Amygdala (tissue), 56 donors: Measurements from ENCODE around the gene MAGEA12.
"Not testable (repeated sequence)": the region's sequence is repeated elsewhere in the genome, so short reads cannot be mapped to it uniquely, and the experiment has no call there.

Source experiments
- DNase-seq, 56 donors: peaks; one replicate each; lab custom pipeline; 2025; lab: John Stamatoyannopoulos, UW

The MAGEA12 gene

GRCh38 chrX:152733261-152733975 lies at the start of gene MAGEA12, which contains the start of gene CSAG1:
Gene MAGEA12, plus strand, starts transcription at chrX:152733757. Its CDS starts 2,405 bp downstream, at chrX:152736162.
Gene CSAG1, minus strand, starts transcription at chrX:152733721. Its CDS starts 1,261 bp downstream, at chrX:152732460.
- no peak for DNase-seq

DNA sequence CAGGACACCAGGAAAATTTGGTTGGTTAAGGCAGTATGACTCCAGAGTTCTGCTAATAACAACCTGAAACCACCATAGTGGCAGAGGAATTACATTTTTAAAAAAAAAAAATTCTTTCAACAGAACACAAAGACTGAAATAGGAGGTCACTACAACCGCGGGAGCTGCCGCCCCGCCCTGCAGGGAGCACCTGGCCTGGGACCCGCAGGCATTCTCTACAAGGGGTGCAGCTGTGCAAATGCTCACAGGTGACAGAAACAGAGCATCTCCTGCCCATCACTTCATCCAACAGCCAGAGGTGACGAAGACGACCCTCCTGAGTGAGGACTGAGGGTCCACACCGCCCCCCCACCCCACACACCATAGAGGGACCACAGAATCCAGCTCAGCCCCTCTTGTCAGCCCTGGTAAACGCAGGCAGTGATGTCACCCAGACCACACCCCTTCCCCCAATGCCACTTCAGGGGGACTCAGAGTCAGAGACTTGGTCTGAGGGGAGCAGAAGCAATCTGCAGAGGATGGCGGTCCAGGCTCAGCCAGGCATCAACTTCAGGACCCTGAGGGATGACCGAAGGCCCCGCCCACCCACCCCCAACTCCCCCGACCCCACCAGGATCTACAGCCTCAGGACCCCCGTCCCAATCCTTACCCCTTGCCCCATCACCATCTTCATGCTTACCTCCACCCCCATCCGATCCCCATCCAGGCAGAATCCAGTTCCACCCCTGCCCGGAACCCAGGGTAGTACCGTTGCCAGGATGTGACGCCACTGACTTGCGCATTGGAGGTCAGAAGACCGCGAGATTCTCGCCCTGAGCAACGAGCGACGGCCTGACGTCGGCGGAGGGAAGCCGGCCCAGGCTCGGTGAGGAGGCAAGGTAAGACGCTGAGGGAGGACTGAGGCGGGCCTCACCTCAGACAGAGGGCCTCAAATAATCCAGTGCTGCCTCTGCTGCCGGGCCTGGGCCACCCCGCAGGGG lies 35.3 kb upstream of the MAGEA12 start, which contains the start of gene MAGEA3:
MAGEA3 (plus strand) TSS at position 843 of the 980 bp plus-strand sequence. CDS start 2,039 bp downstream, outside the sequence.
- DNase-seq: not testable (repeated sequence)

DNA sequence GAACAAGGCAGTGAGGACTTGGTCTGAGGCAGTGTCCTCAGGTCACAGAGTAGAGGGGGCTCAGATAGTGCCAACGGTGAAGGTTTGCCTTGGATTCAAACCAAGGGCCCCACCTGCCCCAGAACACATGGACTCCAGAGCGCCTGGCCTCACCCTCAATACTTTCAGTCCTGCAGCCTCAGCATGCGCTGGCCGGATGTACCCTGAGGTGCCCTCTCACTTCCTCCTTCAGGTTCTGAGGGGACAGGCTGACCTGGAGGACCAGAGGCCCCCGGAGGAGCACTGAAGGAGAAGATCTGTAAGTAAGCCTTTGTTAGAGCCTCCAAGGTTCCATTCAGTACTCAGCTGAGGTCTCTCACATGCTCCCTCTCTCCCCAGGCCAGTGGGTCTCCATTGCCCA lies 33.2 kb upstream of the MAGEA12 start:
- DNase-seq: not testable (repeated sequence)

DNA sequence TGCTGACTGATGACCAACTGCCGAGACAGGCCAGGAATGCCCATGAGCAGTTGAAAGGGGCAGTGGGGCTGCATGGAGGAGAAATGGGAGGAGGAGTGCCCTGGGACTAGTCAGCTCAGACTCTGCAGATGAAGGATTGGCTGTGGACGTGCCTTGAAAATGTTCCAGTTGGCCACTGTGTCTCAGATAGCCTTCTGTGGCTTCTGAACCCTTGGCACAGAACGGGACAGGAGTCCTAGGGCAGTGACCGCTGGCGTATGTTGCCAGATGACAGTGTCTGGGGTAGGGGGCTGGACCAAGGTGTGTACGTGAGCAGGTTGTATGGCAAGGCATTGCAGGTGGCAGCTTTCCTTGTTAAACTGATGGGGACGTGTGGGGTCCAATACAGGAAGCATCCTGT lies 27.1 kb upstream of the MAGEA12 start:
- DNase-seq: not testable (repeated sequence)

GRCh38 chrX:152709173-152709572 lies 24.4 kb upstream of the MAGEA12 start, which contains the start of gene CSAG2:
Gene CSAG2, minus strand, starts transcription at chrX:152709273. Its CDS starts 161 bp downstream, at chrX:152709112.
- DNase-seq: not testable (repeated sequence)

DNA sequence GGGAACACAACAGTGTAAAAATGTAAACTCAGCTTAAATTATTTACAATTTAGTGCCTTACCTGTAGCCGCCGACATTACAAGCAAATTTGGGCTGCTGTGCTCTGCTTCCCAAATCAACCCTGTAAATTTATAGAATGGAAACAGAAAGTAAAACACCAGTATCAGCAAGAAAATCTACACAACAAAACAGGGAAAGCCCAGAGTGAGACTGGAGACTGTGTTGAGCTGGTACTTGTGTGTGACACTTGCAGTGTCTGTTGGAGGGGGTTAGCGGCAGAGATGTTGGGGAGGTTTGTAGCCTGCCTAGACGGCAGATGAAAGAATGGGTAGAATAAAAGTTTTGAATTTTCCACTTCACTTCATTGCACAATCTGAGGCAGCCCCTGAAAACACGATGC lies 20.4 kb upstream of the MAGEA12 start:
- DNase-seq: not testable (repeated sequence)

DNA sequence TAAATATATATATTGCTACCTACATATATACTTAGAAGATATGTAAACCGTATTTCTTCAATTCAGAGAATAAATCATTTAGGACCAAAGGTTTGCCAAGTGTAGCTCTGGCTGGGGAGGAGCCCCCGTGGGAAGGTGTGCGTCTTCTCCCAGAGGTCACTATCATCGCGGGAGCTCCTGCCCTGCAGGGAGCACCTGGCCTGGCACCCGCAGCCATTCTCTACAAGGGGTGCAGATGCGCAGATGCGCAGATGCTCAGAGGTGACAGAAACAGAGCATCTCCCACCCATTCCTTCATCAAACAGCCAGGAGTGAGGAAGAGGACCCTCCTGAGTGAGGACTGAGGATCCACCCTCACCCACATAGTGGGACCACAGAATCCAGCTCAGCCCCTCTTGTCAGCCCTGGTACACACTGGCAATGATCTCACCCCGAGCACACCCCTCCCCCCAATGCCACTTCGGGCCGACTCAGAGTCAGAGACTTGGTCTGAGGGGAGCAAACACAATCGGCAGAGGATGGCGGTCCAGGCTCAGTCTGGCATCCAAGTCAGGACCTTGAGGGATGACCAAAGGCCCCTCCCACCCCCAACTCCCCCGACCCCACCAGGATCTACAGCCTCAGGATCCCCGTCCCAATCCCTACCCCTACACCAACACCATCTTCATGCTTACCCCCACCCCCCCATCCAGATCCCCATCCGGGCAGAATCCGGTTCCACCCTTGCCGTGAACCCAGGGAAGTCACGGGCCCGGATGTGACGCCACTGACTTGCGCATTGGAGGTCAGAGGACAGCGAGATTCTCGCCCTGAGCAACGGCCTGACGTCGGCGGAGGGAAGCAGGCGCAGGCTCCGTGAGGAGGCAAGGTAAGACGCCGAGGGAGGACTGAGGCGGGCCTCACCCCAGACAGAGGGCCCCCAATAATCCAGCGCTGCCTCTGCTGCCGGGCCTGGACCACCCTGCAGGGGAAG lies 19.5 kb upstream of the MAGEA12 start, which contains the start of gene MAGEA2B:
MAGEA2B (plus strand) TSS at position 814 of the 973 bp plus-strand sequence. CDS start 2,479 bp downstream, outside the sequence.
- DNase-seq: not testable (repeated sequence)

- DNase-seq: no peak
Observed at GRCh38 chrX:152725409-152725808, 8.1 kb upstream of the MAGEA12 start.

GRCh38 chrX:152734143-152734858 lies 744 bp downstream of the MAGEA12 start:
- not testable (repeated sequence) for DNase-seq

DNA sequence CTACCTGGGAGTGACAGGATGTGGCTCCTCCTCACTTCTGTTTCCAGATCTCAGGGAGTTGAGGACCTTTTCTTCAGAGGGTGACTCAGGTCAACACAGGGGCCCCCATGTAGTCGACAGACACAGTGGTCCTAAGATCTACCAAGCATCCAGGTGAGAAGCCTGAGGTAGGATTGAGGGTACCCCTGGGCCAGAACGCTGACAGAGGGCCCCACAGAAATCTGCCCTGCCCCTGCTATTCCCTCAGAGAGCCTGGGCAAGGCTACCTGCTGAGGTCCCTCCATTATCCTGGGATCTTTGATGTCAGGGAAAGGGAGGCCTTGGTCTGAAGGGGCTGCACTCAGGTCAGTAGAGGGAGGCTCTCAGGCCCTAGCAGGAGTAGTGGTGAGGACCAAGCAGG lies 1.5 kb downstream of the MAGEA12 start:
- DNase-seq: no peak

DNA sequence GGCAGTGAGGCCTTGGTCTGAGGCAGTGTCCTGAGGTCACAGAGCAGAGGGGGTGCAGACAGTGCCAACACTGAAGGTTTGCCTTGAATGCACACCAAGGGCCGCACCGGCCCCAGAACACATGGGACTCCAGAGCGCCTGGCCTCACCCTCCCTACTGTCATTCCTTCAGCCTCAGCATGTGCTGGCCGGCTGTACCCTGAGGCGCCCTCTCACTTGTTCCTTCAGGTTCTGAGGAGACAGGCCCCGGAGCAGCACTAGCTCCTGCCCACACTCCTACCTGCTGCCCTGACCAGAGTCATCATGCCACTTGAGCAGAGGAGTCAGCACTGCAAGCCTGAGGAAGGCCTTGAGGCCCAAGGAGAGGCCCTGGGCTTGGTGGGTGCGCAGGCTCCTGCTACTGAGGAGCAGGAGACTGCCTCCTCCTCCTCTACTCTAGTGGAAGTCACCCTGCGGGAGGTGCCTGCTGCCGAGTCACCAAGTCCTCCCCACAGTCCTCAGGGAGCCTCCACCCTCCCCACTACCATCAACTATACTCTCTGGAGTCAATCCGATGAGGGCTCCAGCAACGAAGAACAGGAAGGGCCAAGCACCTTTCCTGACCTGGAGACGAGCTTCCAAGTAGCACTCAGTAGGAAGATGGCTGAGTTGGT lies 2.4 kb downstream of the MAGEA12 start:
- no peak for DNase-seq

- not testable (repeated sequence) for DNase-seq
Observed at GRCh38 chrX:152736528-152736927, 3.0 kb downstream of the MAGEA12 start.

GRCh38 chrX:152738560-152738959 lies 5.0 kb downstream of the MAGEA12 start:
- DNase-seq: no peak

- not testable (repeated sequence) for DNase-seq
Observed at GRCh38 chrX:152753686-152754650, 20.4 kb downstream of the MAGEA12 start, which contains the start of gene MAGEA2. Gene MAGEA2, minus strand, starts transcription at chrX:152753842. Its CDS starts 2,479 bp downstream, at chrX:152751363.

- DNase-seq: not testable (repeated sequence)
Observed at GRCh38 chrX:152754871-152755270, 21.3 kb downstream of the MAGEA12 start.

GRCh38 chrX:152758918-152759317 lies 25.4 kb downstream of the MAGEA12 start, which contains the start of gene CSAG3:
Gene CSAG3, plus strand, starts transcription at chrX:152759218.
- DNase-seq: not testable (repeated sequence)

GRCh38 chrX:152759544-152759943 lies 26.0 kb downstream of the MAGEA12 start:
- DNase-seq: not testable (repeated sequence)
